ENCODE results near the gene VANGL2.
"Not testable (repeated sequence)": the region's sequence is repeated elsewhere in the genome, so short reads cannot be mapped to it uniquely, and the experiment has no call there.

VANGL2 gene

GRCh38 chr1:160375788-160376524, 24.4 kb upstream of the VANGL2 start:
- peak overlapping the region; percentile 83 for H3K27ac Mint-ChIP-seq
- no peaks in the 10 kb centered on the region for H3K9me3 Mint-ChIP-seq
- H3K4me1 Mint-ChIP-seq (ENCODE audit: low read depth): peaks cover 73% of the 10 kb centered on the region
- H3K4me3 Mint-ChIP-seq: peak overlapping the region; percentile 58
- no peaks in the 10 kb centered on the region for H3K36me3 Mint-ChIP-seq (ENCODE audit: low read depth)
- intact Hi-C loops (cut with micrococcal nuclease): loop anchor here (1.0 to 10.0 kb wide), 6 partner anchors 21 to 274 kb away; no protein-coding TSS in a partner anchor
- peaks cover 1% of the 10 kb centered on the region for H3K27me3 Mint-ChIP-seq

GRCh38 chr1:160376525-160377131, 23.7 kb upstream of the VANGL2 start:
- Mint-ChIP-seq H3K9me3 (no peaks in the 10 kb centered on the region), H3K4me1 (ENCODE audit: low read depth) (peaks cover 66% of the 10 kb centered on the region), H3K36me3 (ENCODE audit: low read depth) (no peaks in the 10 kb centered on the region), H3K27me3 (peaks cover 1% of the 10 kb centered on the region), H3K4me3 (no peak overlapping the region), H3K27ac (peak overlapping the region; percentile 83)
- intact Hi-C loops (cut with micrococcal nuclease): loop anchor here (1.0 to 10.0 kb wide), 5 partner anchors 22 to 274 kb away; no protein-coding TSS in a partner anchor

GRCh38 chr1:160377585-160378206, 22.7 kb upstream of the VANGL2 start:
- intact Hi-C loops (cut with micrococcal nuclease): loop anchor here (2.0 to 10.0 kb wide), 4 partner anchors 23 to 275 kb away; no protein-coding TSS in a partner anchor
- H3K27ac Mint-ChIP-seq: no peak overlapping the region
- peaks cover 55% of the 10 kb centered on the region for H3K4me1 Mint-ChIP-seq (ENCODE audit: low read depth)
- no peaks in the 10 kb centered on the region for H3K36me3 Mint-ChIP-seq (ENCODE audit: low read depth)
- no peaks in the 10 kb centered on the region for H3K9me3 Mint-ChIP-seq
- no peak overlapping the region for H3K4me3 Mint-ChIP-seq
- H3K27me3 Mint-ChIP-seq: peaks cover 1% of the 10 kb centered on the region

GRCh38 chr1:160384812-160385211, 15.6 kb upstream of the VANGL2 start:
- H3K36me3 Mint-ChIP-seq (ENCODE audit: low read depth); H3K4me3 Mint-ChIP-seq; H3K4me1 Mint-ChIP-seq (ENCODE audit: low read depth); H3K27ac Mint-ChIP-seq; H3K9me3 Mint-ChIP-seq; intact Hi-C loops (cut with micrococcal nuclease): not testable (repeated sequence)
- H3K27me3 Mint-ChIP-seq: peaks cover 12% of the 10 kb centered on the region

GRCh38 chr1:160388406-160388805, 12.0 kb upstream of the VANGL2 start:
- peaks cover 20% of the 10 kb centered on the region for H3K27me3 Mint-ChIP-seq
- H3K4me1 Mint-ChIP-seq (ENCODE audit: low read depth); H3K4me3 Mint-ChIP-seq; H3K36me3 Mint-ChIP-seq (ENCODE audit: low read depth); H3K9me3 Mint-ChIP-seq; H3K27ac Mint-ChIP-seq; intact Hi-C loops (cut with micrococcal nuclease): not testable (repeated sequence)

GRCh38 chr1:160394673-160395072, 5.7 kb upstream of the VANGL2 start:
- Mint-ChIP-seq H3K4me3 (no peak overlapping the region), H3K27me3 (peaks cover 19% of the 10 kb centered on the region), H3K9me3 (no peaks in the 10 kb centered on the region), H3K27ac (no peak overlapping the region), H3K36me3 (ENCODE audit: low read depth) (no peaks in the 10 kb centered on the region), H3K4me1 (ENCODE audit: low read depth) (peaks cover 8% of the 10 kb centered on the region)
- intact Hi-C loops (cut with micrococcal nuclease): no loop called here

GRCh38 chr1:160397651-160398050, 2.7 kb upstream of the VANGL2 start:
- Mint-ChIP-seq H3K27ac (no peak overlapping the region), H3K27me3 (peaks cover 37% of the 10 kb centered on the region), H3K4me1 (ENCODE audit: low read depth) (peaks cover 29% of the 10 kb centered on the region), H3K9me3 (no peaks in the 10 kb centered on the region), H3K36me3 (ENCODE audit: low read depth) (no peaks in the 10 kb centered on the region), H3K4me3 (no peak overlapping the region)
- intact Hi-C loops (cut with micrococcal nuclease): no loop called here

GRCh38 chr1:160398823-160399222, 1.5 kb upstream of the VANGL2 start:
- no peaks in the 10 kb centered on the region for H3K36me3 Mint-ChIP-seq (ENCODE audit: low read depth)
- no peak overlapping the region for H3K27ac Mint-ChIP-seq
- H3K9me3 Mint-ChIP-seq: no peaks in the 10 kb centered on the region
- no peak overlapping the region for H3K4me3 Mint-ChIP-seq
- intact Hi-C loops (cut with micrococcal nuclease): no loop called here
- H3K27me3 Mint-ChIP-seq: peaks cover 41% of the 10 kb centered on the region
- H3K4me1 Mint-ChIP-seq (ENCODE audit: low read depth): peaks cover 38% of the 10 kb centered on the region

- Mint-ChIP-seq H3K4me3 (no peak overlapping the region), H3K27ac (no peak overlapping the region), H3K27me3 (peaks cover 42% of the 10 kb centered on the region), H3K4me1 (ENCODE audit: low read depth) (peaks cover 41% of the 10 kb centered on the region), H3K9me3 (no peaks in the 10 kb centered on the region), H3K36me3 (ENCODE audit: low read depth) (no peaks in the 10 kb centered on the region)
- intact Hi-C loops (cut with micrococcal nuclease): no loop called here
Observed at GRCh38 chr1:160399544-160400222, 681 bp upstream of the VANGL2 start.

- intact Hi-C loops (cut with micrococcal nuclease): no loop called here
- Mint-ChIP-seq H3K27me3 (peaks cover 44% of the 10 kb centered on the region), H3K27ac (no peak overlapping the region), H3K9me3 (no peaks in the 10 kb centered on the region), H3K36me3 (ENCODE audit: low read depth) (no peaks in the 10 kb centered on the region), H3K4me3 (peak overlapping the region; percentile 65), H3K4me1 (ENCODE audit: low read depth) (peaks cover 41% of the 10 kb centered on the region)
Observed at GRCh38 chr1:160400646-160401486, 502 bp downstream of the VANGL2 start.

GRCh38 chr1:160401487-160401805, 1.1 kb downstream of the VANGL2 start:
- intact Hi-C loops (cut with micrococcal nuclease): no loop called here
- Mint-ChIP-seq H3K27ac (no peak overlapping the region), H3K9me3 (no peaks in the 10 kb centered on the region), H3K36me3 (ENCODE audit: low read depth) (no peaks in the 10 kb centered on the region), H3K4me3 (no peak overlapping the region), H3K27me3 (peaks cover 43% of the 10 kb centered on the region), H3K4me1 (ENCODE audit: low read depth) (peaks cover 41% of the 10 kb centered on the region)

GRCh38 chr1:160402001-160402795, 1.8 kb downstream of the VANGL2 start:
- no peak overlapping the region for H3K27ac Mint-ChIP-seq
- H3K36me3 Mint-ChIP-seq (ENCODE audit: low read depth): no peaks in the 10 kb centered on the region
- H3K9me3 Mint-ChIP-seq: no peaks in the 10 kb centered on the region
- peaks cover 34% of the 10 kb centered on the region for H3K4me1 Mint-ChIP-seq (ENCODE audit: low read depth)
- peaks cover 43% of the 10 kb centered on the region for H3K27me3 Mint-ChIP-seq
- intact Hi-C loops (cut with micrococcal nuclease): no loop called here
- H3K4me3 Mint-ChIP-seq: no peak overlapping the region

- H3K4me3 Mint-ChIP-seq: no peak overlapping the region
- H3K4me1 Mint-ChIP-seq (ENCODE audit: low read depth): peaks cover 34% of the 10 kb centered on the region
- H3K27ac Mint-ChIP-seq: no peak overlapping the region
- H3K36me3 Mint-ChIP-seq (ENCODE audit: low read depth): no peaks in the 10 kb centered on the region
- intact Hi-C loops (cut with micrococcal nuclease): no loop called here
- H3K9me3 Mint-ChIP-seq: no peaks in the 10 kb centered on the region
- peaks cover 45% of the 10 kb centered on the region for H3K27me3 Mint-ChIP-seq
Observed at GRCh38 chr1:160403244-160403643, 2.9 kb downstream of the VANGL2 start.

All from dendritic cell treated with granulocyte-macrophage colony-stimulating factor and Interleukin-4, amounts not matched to agents 40 ng/mL and 50 ng/mL, for 4 days (primary cell).